GM18867 (cell line): Measurements from ENCODE around the gene NDUFAF8.

ENCODE experiments used
- ATAC-seq: cut with Tn5 transposase; IDR thresholded peaks from one replicate; pipeline ENCODE4 v1.9.1; 2021; ENCODE audit warnings: mild to moderate bottlenecking, moderate library complexity; ENCODE audit not compliant: unreplicated experiment

The NDUFAF8 gene

DNA sequence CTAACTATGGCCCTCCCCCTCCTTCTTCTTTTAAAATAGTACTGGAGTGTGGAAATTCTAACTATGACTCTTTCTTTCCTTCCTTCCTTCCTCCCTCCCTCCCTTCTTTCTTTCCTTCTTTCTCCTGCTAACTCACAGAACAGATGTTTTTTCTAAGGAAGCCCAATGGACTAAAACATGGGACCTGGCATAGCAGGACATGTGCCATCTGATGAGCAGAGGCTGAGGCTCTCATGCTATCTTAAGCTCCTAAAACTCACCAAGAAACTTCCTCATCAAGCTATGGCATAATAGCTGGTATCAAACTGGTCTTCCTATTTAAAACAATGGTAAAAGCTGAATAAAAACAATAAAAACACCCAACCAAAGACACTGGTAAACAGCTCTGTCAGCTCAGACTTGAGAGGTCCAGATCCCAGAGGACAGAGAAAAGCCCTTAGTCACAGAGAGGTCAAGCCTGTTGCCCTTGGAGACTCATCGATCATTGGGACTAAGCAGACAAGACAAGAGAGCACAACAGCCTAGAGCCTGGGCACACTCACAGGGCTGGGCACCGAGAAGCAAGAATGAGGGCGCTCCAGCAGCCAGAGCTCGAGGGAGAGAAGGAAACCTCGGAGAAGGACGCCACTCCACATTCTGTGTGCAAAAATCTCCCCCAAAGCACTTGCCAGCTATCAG lies 28.4 kb downstream of the NDUFAF8 start:
- no peak for ATAC-seq

DNA sequence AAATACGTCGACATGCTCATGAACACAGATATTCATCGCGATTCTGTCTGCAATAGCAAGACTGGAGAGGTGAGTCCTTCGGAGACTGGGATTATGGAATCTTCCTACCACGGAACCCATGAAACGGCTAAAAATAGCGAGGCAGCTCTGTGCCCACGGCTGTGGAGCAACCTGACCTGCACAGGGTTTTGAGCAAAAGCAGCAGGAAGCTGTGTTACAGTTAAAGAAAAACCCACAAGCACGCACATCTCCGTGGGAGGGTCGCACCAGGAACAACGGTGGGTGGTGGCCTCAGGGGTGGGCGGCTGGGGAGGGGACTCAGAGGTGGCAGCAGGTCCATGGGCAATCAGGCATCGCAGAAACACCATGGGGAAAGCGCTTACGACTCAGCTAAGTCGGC lies 31.2 kb downstream of the NDUFAF8 start:
- no peak for ATAC-seq

DNA sequence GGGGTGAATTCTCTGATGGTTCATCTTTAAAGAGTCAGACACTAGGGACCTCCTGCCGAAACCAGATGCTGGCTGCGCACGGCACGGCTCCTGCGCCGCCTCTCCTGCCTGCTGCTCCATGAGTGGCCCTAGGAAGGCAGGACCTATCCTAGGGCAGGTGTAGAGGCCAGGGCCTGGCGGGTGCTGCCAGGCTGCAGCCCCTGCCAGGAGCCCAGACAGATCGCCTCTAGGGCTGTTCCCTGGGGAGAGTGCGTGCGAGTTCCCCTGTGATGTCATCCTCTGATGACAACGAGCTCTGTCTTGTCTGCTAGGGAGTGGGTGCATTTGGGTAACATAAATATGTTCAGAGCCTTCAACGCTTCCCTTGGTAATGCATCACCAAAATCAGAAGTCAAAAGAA lies 32.1 kb downstream of the NDUFAF8 start:
- ATAC-seq, result no peak

DNA sequence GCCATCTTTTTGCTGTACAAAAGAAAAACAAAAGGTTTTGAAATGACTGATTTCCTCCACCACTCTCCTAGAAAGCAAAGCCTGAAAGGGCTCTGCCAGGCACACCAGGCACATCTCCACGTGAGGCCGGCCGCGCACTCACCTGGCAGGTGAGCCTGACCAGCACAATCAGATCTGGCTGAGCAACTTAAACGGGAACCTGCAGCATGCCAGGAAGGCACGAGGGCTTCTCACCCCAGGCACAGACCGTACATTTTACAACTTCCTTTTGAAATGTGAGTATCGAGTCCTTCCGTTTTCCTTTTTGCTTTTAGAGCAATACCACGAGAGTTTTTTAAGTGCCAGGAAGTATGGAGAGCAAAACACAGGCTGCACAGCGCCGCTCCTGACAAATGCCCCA lies 33.5 kb downstream of the NDUFAF8 start:
- ATAC-seq, result no peak

DNA sequence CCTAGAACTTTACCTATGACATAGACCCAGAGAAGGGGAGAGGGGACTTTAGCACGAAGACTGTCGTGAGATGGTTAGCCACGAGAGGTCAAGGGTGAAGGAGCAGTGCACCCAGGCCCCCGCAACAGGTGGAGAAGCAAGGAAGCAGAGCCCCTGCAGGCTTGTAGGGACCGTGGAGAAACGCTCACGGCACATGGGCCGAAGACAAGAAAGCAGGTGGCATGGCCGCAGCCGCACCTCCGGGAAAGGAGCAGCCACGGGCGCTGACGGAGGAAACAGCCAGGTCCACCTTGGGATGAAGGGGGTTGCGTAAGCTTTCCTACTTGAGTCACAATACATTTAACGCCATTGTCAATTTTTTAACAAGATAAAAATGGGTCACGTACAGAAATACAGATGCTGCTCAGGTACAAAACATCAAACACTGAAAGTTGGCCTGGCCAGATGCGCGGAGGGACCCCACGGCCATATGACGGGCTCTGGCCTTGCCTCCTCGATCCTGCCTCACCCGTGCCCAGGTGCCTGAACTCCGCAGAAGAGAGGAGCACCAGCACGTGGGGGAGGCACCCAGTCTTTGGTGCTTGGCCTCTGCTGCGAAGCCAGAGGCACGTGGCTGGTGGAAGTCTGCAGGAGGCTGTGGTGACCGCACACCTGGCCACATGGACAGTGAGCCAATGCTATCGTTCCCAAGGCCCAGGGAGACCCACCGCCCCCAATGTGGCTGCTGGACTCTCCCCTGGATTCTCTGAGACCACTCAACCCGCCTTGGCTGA lies 34.8 kb downstream of the NDUFAF8 start:
- ATAC-seq, result no peak

DNA sequence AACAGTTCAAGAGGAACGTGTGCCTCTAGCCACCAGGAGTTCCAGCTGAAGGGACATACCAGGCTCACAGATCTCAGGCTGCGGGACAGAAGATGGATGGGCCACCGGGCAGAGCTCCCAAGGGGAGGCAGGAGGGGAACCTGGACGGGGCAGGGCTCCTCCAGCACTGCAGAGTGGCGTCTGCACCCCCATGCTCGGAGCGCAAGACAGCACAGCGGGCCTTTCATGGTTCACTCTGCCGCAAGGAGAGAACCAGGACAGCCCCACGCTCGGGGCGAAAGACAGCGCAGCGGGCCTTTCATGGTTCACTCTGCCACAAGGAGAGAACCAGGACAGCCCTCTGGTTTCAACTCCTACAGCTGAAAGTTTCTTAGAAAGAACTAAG lies 35.3 kb downstream of the NDUFAF8 start:
- no peak for ATAC-seq

DNA sequence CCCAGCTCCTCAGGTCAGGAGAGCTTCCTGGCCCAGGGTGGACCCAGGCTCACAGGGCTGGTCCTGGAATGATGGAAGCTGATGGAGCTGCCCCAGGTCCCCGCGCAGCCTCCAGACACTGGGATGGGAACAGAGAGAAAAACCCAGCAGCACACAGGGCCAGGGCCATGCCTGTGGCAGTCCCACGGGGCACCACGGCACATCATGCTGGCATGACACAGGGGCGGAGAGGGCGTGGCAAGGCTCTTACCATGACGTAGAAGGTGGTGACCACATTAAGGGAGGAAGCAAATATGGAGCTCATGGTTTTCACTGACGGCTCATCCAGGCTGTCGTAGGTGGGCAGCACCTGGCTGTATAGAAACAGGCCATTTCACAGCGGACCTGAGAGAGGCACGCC lies 37.7 kb downstream of the NDUFAF8 start:
- no peak for ATAC-seq

DNA sequence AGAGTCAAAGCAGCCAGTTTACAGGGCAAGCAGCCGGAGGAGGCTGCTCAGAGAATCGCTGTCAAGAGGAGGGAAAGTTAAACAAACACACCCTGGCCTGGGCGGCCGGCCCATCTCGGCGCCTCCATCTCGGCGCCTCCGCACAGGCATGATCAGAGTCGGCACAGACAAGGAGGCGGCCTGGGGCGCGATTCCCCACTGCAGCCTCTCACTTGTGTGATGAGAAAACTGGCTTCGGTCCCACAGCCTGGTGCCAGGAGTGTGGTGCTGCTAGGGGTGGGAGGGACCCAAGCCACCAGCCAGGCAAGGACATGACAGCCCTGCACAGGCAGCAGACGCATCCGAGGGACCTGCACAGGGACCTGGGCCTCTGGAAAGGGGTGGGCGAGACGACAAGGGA lies 38.3 kb downstream of the NDUFAF8 start:
- no peak for ATAC-seq

DNA sequence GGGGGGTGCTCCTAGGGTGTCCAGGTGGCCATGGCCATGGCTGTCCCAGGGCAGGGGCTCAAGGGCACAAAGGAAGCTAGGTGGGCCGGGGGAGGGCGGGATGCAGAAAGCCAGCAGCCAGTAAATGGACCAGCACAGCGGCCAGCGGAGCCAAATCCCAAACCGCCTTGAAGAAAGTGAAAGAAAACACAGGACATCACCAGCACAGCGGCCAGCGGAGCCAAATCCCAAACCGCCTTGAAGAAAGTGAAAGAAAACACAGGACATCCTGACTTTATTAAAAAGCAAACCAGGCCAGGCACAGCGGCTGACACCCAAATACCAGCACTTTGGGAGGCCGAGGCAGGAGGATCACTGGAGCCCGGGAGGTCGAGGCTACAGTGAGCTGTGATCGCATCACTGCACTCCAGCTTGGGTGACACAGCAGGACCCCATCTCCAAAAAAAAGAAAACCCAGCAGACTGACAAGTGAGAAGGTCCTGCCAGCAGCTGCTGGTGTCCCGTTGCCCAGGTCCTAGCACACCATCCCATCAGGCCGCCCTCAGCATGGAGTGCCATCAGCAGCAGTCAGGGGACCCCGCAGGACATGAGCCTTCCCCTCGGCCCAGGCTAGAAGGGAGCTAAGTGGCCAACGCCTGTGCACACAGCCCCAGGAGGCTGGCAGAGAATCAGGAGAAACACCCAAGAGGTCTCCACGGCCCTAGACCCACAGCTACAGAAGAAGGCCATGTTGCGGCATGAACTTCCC lies 39.0 kb downstream of the NDUFAF8 start:
- no peak for ATAC-seq

DNA sequence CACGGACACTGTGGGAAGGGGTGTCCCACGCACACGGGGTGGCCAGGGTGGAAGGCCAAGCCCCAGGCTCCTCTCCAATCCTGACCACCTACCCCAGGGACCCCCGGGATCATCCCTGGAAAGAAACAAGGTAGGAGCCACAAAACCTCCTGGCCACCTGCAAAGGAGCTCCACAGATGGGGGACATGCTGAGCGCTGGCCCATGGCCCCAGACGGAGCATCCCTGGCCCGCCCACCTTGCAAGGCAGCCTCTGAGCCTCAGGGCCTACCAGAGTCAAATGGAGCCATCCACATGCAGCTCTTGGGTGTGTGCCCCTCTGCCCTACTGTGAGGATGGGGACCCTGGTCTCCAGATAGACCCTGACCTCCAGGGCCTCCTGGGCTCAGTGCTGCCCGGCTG lies 39.7 kb downstream of the NDUFAF8 start:
- ATAC-seq, result no peak

DNA sequence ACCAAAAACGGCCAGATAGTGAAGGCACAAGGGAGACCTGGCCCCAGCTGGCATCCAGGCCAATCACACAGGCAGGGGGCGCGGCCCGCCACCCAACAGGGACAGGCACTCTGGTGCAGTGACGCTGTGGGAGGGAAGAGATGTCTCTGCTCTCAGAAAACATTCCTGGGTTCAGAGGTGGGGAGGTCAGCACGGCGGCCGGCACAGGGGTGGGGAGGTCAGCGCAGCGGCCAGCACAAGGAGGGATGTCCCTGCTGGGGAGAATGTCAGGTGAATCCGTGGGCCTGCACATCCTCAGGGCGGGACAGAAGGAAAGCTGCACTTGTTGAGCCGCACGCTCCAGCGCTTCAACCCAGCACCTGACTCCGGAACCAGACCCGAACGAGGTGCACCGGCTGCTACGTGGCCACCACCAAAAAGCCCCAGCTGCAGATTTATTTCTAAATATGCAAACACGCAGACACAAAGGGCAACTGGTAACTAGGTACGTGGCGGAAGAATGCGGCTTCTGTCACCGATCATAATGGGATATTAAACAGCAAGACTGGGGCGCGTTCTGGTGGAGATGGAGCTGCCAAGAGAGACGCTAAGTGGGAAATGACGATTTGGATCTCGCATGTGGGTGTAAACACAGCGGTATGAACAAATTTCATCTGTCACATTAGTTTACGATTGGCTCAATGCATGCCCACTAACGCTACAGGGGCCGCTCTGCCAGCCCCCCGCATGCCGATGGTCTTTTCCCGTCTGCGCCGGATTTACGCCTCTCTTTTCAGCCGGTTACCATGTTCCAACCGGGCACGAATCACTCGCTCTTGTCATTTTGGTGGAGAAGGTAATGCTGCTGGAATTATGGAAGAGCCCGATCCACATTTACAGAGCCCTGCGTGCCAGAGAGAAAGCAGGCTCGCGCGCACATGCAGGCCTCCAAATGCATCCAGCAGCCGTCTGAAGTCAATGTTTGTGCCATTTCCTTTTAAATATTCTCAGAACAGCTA lies 40.5 kb downstream of the NDUFAF8 start:
- no peak for ATAC-seq

DNA sequence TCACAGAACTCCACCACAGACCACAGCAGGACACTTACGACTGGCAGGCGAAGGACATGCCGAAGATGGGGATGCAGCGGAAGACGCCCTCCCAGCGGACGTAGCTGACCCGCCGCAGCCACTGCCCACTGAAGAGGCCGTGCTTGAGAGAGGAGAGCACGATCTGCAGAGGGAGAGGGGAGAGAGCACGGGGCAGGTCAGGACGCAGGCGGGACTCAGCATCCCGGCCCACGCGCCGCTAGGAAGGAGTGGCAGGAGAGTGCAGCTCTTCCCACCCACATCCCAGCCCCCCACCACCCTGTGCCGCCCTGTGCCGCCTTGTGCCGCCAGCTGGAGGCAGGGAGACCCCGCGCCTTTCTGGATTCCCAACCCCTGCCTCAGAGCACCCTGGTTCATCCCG lies 41.5 kb downstream of the NDUFAF8 start:
- ATAC-seq, result no peak

DNA sequence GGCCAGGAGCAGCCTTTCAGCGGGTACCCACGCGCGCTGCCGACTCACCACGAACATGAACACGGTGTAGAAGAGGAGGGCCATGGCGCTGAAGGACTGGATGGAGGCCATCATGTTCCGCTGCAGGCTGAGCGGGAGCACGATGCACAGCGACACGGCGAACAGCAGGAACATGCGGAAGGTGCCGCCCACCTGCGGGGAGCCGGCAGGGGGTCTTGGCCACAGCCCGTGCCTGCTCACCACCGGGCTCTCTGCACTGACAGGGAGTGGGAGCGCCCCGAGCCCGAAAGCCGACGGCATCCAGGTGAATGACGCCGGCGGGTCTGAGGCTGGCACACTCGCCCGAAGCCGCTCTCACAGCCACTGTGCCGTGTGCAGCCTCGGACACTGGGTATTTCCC lies 43.0 kb downstream of the NDUFAF8 start:
- no peak for ATAC-seq

DNA sequence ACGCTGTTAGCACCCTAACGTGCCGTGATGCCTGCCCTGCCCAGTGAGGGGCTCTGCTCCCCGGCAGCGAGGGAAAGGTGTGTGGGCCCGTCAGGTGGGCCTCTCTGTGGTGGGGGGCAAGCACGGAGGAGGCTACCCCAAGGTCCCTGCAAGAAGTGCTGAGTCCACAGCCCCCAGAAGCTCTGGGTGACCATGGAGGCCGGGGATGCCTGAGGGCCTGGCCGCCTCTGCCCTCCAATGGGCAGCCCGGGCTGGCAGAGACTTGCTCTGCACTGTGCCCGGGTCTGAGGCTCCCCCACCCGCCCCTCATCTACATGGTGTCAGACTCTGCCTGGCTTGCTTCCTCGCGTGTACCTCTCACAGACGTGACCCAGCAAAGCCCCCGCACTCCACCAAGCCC lies 43.8 kb downstream of the NDUFAF8 start:
- no peak for ATAC-seq

DNA sequence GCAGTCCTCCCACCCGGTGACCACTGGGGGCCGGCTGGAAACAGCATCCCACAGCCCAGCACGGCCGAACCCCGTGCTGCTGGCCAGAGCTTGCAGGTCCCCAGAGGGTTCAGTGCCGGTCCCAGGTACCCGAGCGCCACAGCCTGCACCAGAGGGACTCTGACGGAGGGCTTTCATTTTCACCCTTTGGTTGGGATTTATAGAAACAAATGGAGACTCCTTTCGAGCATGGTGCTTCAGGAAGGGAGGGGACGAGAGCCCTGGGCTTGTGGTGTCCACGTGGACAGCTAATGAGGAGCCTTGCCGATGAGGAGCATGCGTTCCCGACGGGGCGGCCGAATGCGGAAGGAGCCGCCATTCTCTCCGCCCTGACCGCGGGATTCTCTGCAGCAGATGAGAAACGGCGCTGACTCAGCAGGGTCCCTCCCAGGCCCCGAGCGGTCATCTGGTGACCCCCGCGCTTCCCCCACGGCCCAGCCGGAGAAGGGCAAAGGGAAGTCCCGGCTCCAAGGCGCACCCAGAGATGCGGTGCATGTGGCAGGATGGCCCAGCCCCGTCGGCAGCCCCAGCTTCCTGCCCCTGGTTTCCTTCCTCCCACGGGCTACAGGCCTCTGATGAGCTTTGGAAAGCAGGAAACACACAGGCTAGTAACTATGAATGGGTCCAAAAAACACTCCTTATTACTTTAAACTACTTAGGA lies 46.2 kb downstream of the NDUFAF8 start:
- ATAC-seq, result no peak

DNA sequence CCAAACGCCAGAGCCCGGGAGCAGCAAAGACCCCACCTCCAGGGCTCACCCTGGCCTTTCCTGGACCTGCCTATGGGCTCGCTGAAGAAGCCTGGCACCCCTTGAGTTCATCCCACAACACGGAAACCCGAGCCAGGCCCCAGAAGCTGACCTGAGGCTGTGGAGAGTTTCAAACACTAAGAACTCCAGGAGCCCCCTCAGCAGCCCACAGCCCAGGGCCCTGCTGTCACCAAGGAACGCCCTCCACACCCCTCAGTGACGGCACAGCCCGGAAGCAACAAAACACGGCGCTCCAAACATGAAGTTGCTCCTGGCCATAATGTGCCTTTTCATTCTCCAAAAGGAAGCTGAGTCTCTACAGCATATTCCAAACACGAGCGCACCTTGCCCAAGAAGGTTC lies 46.8 kb downstream of the NDUFAF8 start:
- ATAC-seq, result no peak

DNA sequence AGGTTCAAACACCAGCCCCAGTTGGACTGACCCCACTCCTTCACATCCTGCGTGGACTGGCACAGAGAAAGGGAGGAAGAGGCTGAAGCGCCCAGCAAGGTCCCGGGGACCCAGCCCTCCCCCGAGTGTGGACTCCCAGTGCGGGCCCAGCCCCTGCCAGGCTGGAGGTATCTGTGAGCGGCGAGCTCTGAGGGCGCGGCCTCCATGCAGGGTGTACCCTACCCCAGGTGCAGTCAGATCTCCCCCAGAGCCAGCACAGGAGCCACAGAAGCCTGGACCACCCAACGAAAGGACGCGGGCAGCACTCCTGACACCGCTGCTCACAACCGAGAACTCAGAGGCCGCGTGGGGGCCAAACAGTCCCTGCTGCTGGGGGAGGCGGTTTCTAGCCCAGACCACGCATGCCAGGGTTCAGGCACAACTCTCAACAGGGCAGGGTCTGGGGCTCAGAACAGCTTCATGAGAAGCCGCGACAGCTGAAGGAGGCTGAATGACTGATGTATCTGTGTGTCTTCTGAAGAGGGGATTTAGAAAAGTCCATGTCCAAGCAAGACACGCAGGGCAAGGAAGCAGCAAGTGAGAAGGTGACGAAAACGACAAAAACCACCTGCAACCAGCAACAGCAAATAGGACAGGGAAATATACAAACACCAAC lies 47.5 kb downstream of the NDUFAF8 start:
- ATAC-seq, result no peak

DNA sequence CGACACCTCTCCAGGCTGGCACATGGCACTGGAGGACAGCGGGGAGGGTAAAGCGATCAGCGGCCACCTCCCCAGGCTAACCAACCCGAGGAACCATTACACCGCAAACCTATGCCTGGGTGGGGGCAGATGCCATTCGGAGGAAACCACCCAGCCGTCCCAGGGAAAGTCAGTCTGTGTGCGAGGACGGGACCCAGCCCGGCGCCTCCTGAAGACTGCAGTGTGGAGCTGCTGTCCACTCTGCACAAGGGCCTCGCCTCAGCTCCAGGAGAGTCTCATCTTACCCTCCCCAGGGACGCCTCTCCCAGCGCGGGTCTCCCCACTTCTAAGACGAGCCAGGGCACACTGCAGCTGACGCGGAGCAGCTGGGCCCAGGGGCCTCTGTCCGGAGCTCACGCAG lies 48.0 kb downstream of the NDUFAF8 start:
- no peak for ATAC-seq

DNA sequence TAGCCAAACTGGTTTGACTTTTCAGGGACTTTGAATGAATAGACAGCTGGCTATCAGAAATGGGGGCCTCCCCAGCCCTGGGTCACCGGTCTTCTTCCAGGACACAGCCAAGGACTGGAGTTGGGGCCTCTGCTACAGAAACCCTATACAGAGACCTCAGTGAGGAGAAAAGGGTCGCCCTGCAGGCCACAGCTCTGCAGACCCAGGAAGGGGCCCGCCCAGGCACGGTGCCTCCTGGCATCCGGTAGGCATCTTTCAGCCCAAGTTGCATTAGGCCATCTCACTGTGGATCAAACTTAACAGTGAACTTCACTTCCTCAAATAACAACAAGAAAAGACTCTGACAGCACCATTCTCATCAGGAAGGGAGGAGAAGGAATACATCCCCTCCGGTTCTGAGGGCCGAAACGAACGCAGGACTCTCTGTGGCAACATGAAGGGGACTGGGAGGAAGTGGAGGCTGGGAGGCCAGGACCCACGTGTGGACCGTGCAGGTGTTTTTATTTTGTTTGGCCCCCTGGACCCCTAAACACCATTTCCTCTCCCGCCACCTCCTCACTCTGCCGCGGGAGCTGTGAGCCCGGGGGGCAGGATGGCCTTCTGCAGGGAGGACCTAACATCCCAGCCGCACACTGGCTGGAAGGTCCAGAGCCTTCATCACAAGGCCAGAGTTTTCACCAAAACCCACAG lies 48.8 kb downstream of the NDUFAF8 start:
- no peak for ATAC-seq
